Fibroblast of lung (primary cell): ENCODE measurements around the gene TMEM154.

Experiments
- EZH2 ChIP-seq: IDR thresholded peaks from 2 replicates; pipeline ENCODE4 v1.5.1; 2012; ENCODE audit warnings: low read length, control low read depth, mild to moderate bottlenecking; ENCODE audit errors: missing control alignments
- TF ChIP-seq, protein P1 (sequence below), 2 donors: IDR thresholded peaks in 1 of 2; conservative IDR thresholded peaks in 1 of 2; 1 replicate in 1 of 2; 2 replicates in 1 of 2; pipeline ENCODE4 v1.5.1; 2011 to 2012; ENCODE audit warnings: low read length in 2 of 2, control low read depth in 1 of 2, inconsistent platforms in 1 of 2, low read depth in 1 of 2, mild to moderate bottlenecking in 1 of 2

DNA sequence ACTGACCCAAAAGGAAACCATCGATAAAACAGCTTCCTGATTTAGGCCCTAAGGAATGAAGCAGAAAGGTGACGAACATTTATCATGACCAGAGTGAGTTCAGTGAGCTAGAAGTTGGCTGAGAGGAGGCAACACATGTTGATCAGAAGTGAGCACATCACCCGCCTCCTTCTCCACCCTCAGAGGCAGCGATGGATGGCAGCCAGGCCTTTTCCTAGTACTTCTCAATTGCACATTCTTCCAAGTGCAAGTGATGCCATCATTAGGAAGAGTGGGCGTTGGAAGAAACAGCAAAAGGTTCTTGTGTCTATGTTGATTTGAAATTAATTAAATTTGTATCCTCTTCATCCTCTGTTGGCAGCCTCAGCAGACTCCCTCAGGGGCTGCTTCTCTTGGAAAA lies 51.7 kb downstream of the TMEM154 start:
- TF ChIP-seq EZH2 = no peak
- TF ChIP-seq, protein P1, sequence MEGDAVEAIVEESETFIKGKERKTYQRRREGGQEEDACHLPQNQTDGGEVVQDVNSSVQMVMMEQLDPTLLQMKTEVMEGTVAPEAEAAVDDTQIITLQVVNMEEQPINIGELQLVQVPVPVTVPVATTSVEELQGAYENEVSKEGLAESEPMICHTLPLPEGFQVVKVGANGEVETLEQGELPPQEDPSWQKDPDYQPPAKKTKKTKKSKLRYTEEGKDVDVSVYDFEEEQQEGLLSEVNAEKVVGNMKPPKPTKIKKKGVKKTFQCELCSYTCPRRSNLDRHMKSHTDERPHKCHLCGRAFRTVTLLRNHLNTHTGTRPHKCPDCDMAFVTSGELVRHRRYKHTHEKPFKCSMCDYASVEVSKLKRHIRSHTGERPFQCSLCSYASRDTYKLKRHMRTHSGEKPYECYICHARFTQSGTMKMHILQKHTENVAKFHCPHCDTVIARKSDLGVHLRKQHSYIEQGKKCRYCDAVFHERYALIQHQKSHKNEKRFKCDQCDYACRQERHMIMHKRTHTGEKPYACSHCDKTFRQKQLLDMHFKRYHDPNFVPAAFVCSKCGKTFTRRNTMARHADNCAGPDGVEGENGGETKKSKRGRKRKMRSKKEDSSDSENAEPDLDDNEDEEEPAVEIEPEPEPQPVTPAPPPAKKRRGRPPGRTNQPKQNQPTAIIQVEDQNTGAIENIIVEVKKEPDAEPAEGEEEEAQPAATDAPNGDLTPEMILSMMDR (conservative IDR thresholded peaks at IDR 0.05 in 1 of 2, IDR thresholded peaks at IDR 0.05 in 1 of 2; ENCODE audit: low read depth in 1 of 2, low read length in 2 of 2) = no peak
